ENCODE measurements around the gene TRIP10.
"Not testable (repeated sequence)": the region's sequence is repeated elsewhere in the genome, so short reads cannot be mapped to it uniquely, and the experiment has no call there.

Gene TRIP10

DNA sequence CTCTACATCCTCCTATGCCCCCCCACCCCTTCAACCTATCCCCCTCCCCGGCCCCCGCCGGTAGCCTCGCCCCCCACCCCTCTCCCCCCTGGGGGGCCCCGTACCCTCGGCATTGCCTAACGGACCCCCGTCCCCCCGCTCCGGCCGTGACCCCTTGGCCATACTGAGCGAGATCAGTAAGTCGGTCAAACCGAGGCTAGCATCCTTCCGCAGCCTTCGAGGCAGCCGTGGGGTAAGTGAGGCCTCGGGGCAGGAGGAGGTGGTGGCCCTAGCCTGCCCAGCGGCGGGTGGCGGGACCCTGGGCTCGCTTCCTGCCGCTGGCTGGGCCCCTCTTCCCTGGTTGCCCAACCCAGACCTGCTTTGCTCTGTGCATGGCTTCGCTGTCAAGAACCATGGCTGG lies 6.5 kb downstream of the TRIP10 start:
- H3K4me3 ChIP-seq (ENCODE audit: low read depth, low read length) = no peak overlapping the region
- no peak for TF ChIP-seq CTCF (IDR thresholded peaks at IDR 0.05; ENCODE audit: low read depth, low read length)

DNA sequence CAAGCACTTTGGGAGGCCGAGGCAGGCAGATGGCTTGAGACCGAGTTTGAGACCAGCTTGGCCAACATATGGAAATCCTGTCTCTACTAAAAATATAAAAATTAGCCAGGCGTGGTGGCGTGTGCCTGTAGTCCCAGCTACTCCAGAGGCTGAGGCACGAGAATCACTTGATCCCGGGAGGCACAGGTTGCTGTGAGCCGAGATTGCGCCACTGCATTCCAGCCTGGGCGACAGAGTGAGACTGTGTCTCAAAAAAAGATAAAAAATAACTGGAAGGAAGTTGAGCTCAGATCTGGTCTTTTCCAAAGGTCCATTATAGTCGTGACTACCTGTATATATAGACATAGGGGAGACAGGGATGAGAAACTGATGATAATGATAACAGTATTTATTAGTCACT lies 9.1 kb downstream of the TRIP10 start:
- not testable (repeated sequence) for H3K4me3 ChIP-seq (ENCODE audit: low read depth, low read length)

DNA sequence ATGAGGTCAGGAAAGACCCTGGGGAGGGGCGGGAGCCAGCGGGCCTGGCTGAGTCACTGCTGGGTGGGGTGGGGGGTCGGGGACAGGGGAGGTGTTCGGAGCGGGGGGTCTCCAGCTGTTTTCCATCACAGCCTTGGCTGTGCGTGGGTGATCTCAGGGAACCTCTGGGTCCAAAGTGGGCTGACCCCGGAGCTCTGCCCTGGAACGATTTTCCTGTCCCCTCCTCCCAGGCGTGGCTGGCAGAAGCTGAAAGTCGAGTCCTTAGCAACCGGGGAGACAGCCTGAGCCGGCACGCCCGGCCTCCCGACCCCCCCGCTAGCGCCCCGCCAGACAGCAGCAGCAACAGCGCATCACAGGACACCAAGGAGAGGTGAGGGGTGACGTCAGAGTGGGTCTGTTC lies 10.6 kb downstream of the TRIP10 start:
- TF ChIP-seq CTCF (IDR thresholded peaks at IDR 0.05; ENCODE audit: low read depth, low read length) = no peak

GRCh38 chr19:6751189-6751588 lies 11.7 kb downstream of the TRIP10 start:
- no peak for TF ChIP-seq CTCF (IDR thresholded peaks at IDR 0.05; ENCODE audit: low read depth, low read length)
- H3K4me3 ChIP-seq (ENCODE audit: low read depth, low read length) = no peak overlapping the region

More for the DNA sequence above, 10.6 kb downstream of the TRIP10 start:
- H3K4me3 ChIP-seq (ENCODE audit: low read depth, low read length) = no peak overlapping the region

DNA sequence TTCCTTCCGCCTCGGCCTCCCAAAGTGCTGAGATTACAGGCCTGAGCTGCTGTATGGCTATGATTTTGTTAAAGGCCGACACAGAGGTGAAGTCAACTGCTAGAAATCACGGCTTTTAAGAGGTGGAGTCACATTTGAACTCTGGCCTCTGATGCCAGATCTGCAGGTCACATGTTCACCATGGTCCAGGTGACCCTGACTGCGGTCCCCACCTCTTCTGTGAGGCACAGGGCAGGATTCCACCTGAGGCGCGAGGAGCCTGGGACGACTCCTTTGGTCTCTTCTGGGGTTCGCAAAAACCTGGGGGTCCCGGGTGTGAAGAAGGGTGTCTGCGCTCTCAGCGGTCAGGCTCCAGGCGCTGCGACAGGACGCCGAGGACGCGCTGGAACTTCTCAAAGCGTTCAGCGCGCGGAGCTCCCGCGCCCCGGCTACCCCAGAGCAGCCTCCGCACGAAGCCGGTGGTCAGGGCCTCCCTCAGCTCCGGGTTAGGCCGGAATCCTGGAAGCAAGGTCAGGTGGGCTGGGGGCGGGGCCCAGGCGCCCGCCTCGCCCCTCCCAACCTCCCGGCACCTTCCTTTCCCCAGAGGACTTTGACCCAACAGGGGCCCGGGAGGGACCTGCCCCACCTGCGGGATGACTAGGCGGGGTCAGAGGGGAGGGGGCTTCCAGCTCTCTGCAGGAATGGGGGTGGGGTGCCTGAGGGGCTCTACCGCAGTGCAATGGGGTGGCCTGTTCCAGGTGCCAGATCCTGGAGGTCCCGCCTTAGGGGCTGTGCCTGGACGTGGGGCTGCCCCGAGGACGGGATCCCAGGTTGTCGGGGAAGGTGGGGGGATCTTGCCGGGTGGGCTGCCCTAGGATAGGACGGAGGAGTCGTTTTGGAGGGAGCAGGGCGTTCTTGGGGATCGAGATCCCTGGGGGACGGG lies 13.0 kb downstream of the TRIP10 start:
- TF ChIP-seq CTCF (IDR thresholded peaks at IDR 0.05; ENCODE audit: low read depth, low read length) = no peak

GRCh38 chr19:6753178-6754031 lies 13.9 kb downstream of the TRIP10 start:
- no peak overlapping the region for H3K4me3 ChIP-seq (ENCODE audit: low read depth, low read length)
- no peak for TF ChIP-seq CTCF (IDR thresholded peaks at IDR 0.05; ENCODE audit: low read depth, low read length)

More for the DNA sequence above, 13.0 kb downstream of the TRIP10 start:
- H3K4me3 ChIP-seq (ENCODE audit: low read depth, low read length) = no peak overlapping the region

GRCh38 chr19:6754136-6754535 lies 14.7 kb downstream of the TRIP10 start:
- no peak for TF ChIP-seq CTCF (IDR thresholded peaks at IDR 0.05; ENCODE audit: low read depth, low read length)
- H3K4me3 ChIP-seq (ENCODE audit: low read depth, low read length) = no peak overlapping the region

Measured in WI38 (cell line).